Hypothalamus (tissue), 51 donors: Measurements from ENCODE around the gene FUT4.
"Not testable (repeated sequence)": the region's sequence is repeated elsewhere in the genome, so short reads cannot be mapped to it uniquely, and the experiment has no call there.

ENCODE experiments used
- DNase-seq, 51 donors: peaks; one replicate each; lab custom pipeline; 2025; lab: John Stamatoyannopoulos, UW

The FUT4 gene

DNA sequence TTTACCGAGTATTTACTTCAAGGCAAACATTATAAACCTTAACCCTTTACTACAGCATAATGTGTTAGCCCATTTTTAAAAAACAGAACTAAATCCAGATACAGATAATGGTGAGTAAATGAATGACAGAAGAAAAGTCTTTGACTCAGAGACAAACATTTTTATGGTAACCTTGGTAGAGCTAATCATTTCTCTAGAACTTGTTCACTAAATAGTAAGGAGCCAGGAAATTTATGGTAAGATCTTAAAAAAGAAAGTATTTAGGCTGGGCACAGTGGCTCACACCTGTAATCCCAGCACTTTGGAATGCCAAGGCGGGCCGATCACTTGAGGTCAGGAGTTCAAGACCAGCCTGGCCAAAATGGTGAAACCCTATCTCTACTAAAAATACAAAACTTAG, 11.5 kb upstream of the FUT4 start:
- no peak for DNase-seq

GRCh38 chr11:94533206-94533605, 10.5 kb upstream of the FUT4 start:
- no peak for DNase-seq

DNA sequence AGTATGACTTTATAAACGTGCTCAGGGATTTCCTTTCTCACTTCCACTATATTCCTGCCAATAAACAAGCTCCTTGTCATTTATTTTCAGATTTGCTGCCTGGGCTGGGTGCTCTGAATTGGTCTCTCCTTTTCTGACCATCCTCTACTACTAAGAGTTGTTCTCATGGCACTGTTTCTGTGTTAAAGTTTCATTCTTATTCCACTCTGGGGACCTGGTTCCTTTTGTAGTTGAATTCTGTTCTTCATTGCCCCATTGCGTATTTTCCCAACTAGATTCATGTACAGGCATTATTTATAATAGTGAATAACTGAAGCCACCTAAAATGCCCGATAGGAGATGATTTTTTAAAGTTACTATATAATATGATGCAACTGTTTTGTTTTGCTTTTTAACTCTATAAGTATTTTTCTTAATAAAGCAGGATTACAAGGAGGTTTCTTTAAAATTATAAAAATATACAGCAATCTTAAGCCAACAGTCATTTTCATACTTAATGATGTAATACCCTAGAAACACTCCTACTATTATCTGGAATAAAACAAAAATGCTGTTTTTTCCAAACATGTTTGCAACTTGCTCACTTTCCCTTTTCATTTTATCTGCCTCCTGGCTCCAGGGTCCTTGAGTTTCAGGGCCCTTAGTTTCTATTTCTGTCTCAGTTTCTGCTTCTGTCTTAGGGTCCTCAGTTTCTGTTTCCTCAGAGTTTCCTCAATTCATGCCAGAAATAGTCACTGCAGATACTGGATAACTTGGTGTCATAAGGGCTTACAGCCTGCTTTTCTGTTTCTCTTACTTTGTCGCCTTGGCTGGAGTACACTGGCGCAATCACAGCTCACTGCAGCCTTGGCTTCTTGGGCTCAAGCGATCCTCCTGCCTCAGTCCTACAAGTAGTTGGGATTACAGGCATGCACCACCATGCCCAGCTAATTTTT, 9.8 kb upstream of the FUT4 start:
- no peak for DNase-seq

DNA sequence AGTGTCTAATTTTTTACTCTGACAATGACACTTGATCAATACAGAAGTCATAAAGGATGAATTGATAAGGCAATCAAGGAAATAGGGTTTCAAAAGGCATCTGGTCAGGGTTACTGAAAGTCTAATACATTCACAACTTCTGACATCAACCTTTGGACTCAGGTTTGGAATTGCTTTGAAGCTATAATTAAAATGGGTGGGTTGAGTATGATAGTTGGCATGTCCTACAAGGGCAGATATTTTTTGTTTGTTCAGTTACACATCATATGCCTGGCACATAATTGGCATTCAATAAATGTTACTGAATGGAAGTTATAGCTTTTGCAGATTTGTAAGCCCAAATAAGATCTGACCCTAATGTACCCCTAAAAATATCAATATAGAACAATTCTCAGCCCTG, 7.3 kb upstream of the FUT4 start:
- DNase-seq: no peak

- no peak for DNase-seq
Measured at GRCh38 chr11:94537031-94537600, 6.6 kb upstream of the FUT4 start.

- DNase-seq: no peak
Measured at GRCh38 chr11:94539420-94539819, 4.3 kb upstream of the FUT4 start.

DNA sequence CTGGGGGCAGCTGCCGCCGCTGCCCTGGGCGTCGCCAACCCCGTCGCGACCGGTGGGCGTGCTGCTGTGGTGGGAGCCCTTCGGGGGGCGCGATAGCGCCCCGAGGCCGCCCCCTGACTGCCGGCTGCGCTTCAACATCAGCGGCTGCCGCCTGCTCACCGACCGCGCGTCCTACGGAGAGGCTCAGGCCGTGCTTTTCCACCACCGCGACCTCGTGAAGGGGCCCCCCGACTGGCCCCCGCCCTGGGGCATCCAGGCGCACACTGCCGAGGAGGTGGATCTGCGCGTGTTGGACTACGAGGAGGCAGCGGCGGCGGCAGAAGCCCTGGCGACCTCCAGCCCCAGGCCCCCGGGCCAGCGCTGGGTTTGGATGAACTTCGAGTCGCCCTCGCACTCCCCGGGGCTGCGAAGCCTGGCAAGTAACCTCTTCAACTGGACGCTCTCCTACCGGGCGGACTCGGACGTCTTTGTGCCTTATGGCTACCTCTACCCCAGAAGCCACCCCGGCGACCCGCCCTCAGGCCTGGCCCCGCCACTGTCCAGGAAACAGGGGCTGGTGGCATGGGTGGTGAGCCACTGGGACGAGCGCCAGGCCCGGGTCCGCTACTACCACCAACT, 1.0 kb downstream of the FUT4 start:
- DNase-seq: peak in 8 of 51 donors; percentile 3 to 30 (median 17)

GRCh38 chr11:94545264-94546161, 1.8 kb downstream of the FUT4 start:
- DNase-seq: peak in 3 of 51 donors; percentile 4 to 12 (median 10)

DNA sequence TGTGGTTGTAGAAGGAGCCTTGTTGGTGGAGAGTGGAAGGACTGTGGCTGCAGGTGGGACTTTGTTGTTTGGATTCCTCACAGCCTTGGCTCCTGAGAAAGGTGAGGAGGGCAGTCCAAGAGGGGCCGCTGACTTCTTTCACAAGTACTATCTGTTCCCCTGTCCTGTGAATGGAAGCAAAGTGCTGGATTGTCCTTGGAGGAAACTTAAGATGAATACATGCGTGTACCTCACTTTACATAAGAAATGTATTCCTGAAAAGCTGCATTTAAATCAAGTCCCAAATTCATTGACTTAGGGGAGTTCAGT, 2.4 kb downstream of the FUT4 start:
- DNase-seq: peak in 1 of 51 donors; percentile 24

- peak in 1 of 51 donors; percentile 13 for DNase-seq
Measured at GRCh38 chr11:94546886-94547285, 3.2 kb downstream of the FUT4 start.

- no peak for DNase-seq
Measured at GRCh38 chr11:94549146-94549545, 5.4 kb downstream of the FUT4 start.

DNA sequence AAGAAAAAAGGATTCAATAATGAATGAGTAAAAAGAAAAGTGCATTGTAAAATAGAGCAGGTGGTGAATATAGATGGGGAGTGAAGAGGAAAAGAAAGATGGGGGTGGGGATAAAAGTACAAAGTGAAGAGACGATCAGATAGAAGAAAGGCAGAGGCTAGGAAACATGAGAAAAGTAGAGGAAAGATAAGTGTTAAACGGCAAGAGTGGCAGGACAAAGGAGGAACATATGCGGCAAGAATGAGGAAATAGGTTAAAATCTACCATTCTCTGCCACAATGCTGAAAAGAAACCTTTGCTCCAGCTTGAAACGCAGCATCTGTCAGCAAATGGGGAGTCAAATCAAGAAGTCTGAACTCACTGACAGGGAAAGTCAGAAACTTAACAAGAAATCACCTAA, 6.8 kb downstream of the FUT4 start:
- no peak for DNase-seq

- DNase-seq: no peak
Measured at GRCh38 chr11:94553938-94554337, 10.2 kb downstream of the FUT4 start.

DNA sequence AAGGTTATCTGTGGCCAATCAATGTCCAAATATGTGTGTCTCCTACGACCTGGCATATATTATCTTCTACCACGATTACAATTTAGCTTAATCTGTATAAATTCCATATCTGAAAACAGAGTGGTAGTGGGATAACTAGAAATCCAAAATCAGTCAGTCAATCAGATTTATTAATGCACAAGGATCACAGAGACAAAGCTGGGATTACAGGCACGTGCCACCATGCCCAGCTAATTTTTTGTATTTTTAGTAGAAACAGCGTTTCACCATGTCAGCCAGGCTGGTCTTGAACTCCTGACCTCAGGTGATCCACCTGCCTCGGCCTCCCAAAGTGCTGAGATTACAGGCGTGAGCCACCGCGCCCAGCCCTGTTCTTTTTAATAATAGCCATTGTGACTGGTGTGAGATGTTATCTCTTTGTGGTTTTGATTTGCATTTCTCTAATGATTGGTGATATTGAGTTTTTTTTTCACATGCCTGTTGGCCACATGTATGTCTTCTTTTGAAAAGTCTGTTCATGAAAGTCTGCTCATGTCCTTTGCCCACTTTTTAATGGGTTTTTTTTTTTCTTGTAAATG, 12.1 kb downstream of the FUT4 start:
- not testable (repeated sequence) for DNase-seq

GRCh38 chr11:94557421-94557820, 13.7 kb downstream of the FUT4 start:
- DNase-seq: no peak

- DNase-seq: no peak
Measured at GRCh38 chr11:94557992-94558391, 14.3 kb downstream of the FUT4 start.

DNA sequence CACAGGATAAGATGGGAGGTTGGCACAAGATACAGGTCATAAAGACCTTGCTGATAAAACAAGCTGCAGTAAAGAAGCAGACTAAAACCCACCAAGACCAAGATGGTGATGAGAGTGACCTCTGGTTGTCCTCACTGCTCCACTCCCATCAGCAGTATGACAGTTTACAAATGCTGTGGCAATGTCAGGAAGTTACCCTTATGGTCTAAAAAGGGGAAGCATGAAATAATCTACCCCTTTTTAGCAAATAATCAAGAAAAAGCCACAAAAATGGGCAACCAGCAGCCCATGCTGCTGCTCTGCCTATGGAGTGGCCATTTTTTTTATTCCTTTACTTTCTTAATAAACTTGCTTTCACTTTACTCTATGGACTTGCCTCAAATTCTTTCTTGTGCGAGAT, 14.7 kb downstream of the FUT4 start:
- DNase-seq: no peak

- DNase-seq: no peak
Measured at GRCh38 chr11:94558932-94559331, 15.2 kb downstream of the FUT4 start.

- DNase-seq: no peak
Measured at GRCh38 chr11:94559361-94559760, 15.6 kb downstream of the FUT4 start.

- no peak for DNase-seq
Measured at GRCh38 chr11:94560834-94561233, 17.1 kb downstream of the FUT4 start.
